ENCODE results near the gene TCERG1.
A peak's percentile ranks its signal among the peaks of the same experiment; 100 is the strongest.

TCERG1 gene

GRCh38 chr5:146451411-146451810 lies 4.3 kb downstream of the TCERG1 start:
- Histone ChIP-seq H4K20me1 (ENCODE audit: insufficient read depth, low read length) (peaks cover 77% of the 10 kb centered on the region), H3K4me1 (ENCODE audit: low read length) (peaks cover 26% of the 10 kb centered on the region), H3K9me3 (ENCODE audit: insufficient read depth, low read length) (no peaks in the 10 kb centered on the region), H2AFZ (ENCODE audit: low read depth, low read length) (no peak overlapping the region), H3K36me3 (replicated peaks; ENCODE audit: low read depth, low read length) (peaks cover 15% of the 10 kb centered on the region), H3K4me3 (ENCODE audit: low read length) (no peak overlapping the region), H3K79me2 (ENCODE audit: low read length) (peaks cover 94% of the 10 kb centered on the region), H3K9ac (ENCODE audit: low read length) (no peak overlapping the region), H3K4me2 (ENCODE audit: low read length) (peak overlapping the region; percentile 48), H3K27me3 (ENCODE audit: low read depth, low read length) (no peaks in the 10 kb centered on the region), H3K27ac (ENCODE audit: low read length) (no peak overlapping the region)
- no peak for TF ChIP-seq EZH2phosphoT487 (IDR thresholded peaks at IDR 0.05; ENCODE audit: low read depth)
- TF ChIP-seq, protein P1, sequence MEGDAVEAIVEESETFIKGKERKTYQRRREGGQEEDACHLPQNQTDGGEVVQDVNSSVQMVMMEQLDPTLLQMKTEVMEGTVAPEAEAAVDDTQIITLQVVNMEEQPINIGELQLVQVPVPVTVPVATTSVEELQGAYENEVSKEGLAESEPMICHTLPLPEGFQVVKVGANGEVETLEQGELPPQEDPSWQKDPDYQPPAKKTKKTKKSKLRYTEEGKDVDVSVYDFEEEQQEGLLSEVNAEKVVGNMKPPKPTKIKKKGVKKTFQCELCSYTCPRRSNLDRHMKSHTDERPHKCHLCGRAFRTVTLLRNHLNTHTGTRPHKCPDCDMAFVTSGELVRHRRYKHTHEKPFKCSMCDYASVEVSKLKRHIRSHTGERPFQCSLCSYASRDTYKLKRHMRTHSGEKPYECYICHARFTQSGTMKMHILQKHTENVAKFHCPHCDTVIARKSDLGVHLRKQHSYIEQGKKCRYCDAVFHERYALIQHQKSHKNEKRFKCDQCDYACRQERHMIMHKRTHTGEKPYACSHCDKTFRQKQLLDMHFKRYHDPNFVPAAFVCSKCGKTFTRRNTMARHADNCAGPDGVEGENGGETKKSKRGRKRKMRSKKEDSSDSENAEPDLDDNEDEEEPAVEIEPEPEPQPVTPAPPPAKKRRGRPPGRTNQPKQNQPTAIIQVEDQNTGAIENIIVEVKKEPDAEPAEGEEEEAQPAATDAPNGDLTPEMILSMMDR (IDR thresholded peaks at IDR 0.05; ENCODE audit: low read depth, low read length), result peak; percentile 16; the same call in 1 of the 2 replicates

- no peak overlapping the region for H3K4me2 ChIP-seq (ENCODE audit: low read length)
- H3K27ac ChIP-seq (ENCODE audit: low read length), result no peak overlapping the region
- H3K79me2 ChIP-seq (ENCODE audit: low read length), result peaks cover 96% of the 10 kb centered on the region
- no peak overlapping the region for H3K4me3 ChIP-seq (ENCODE audit: low read length)
- peaks cover 51% of the 10 kb centered on the region for H3K36me3 ChIP-seq (replicated peaks; ENCODE audit: low read depth, low read length)
- H4K20me1 ChIP-seq (ENCODE audit: insufficient read depth, low read length), result peaks cover 38% of the 10 kb centered on the region
- no peak overlapping the region for H3K9ac ChIP-seq (ENCODE audit: low read length)
- TF ChIP-seq, protein P1 (IDR thresholded peaks at IDR 0.05; ENCODE audit: low read depth, low read length), result no peak
- TF ChIP-seq EZH2phosphoT487 (IDR thresholded peaks at IDR 0.05; ENCODE audit: low read depth), result no peak
- no peak overlapping the region for H2AFZ ChIP-seq (ENCODE audit: low read depth, low read length)
- H3K4me1 ChIP-seq (ENCODE audit: low read length), result no peaks in the 10 kb centered on the region
- H3K9me3 ChIP-seq (ENCODE audit: insufficient read depth, low read length), result no peaks in the 10 kb centered on the region
- no peaks in the 10 kb centered on the region for H3K27me3 ChIP-seq (ENCODE audit: low read depth, low read length)
Measured at GRCh38 chr5:146457431-146457830, 10.3 kb downstream of the TCERG1 start.

- H3K4me2 ChIP-seq (ENCODE audit: low read length), result no peak overlapping the region
- no peak overlapping the region for H3K9ac ChIP-seq (ENCODE audit: low read length)
- H3K4me1 ChIP-seq (ENCODE audit: low read length), result no peaks in the 10 kb centered on the region
- no peaks in the 10 kb centered on the region for H3K9me3 ChIP-seq (ENCODE audit: insufficient read depth, low read length)
- peaks cover 61% of the 10 kb centered on the region for H3K36me3 ChIP-seq (replicated peaks; ENCODE audit: low read depth, low read length)
- H2AFZ ChIP-seq (ENCODE audit: low read depth, low read length), result no peak overlapping the region
- no peak for TF ChIP-seq EZH2phosphoT487 (IDR thresholded peaks at IDR 0.05; ENCODE audit: low read depth)
- TF ChIP-seq, protein P1 (IDR thresholded peaks at IDR 0.05; ENCODE audit: low read depth, low read length), result no peak
- H3K27ac ChIP-seq (ENCODE audit: low read length), result no peak overlapping the region
- H3K27me3 ChIP-seq (ENCODE audit: low read depth, low read length), result no peaks in the 10 kb centered on the region
- H3K4me3 ChIP-seq (ENCODE audit: low read length), result no peak overlapping the region
- peaks cover 24% of the 10 kb centered on the region for H4K20me1 ChIP-seq (ENCODE audit: insufficient read depth, low read length)
- H3K79me2 ChIP-seq (ENCODE audit: low read length), result peaks cover 95% of the 10 kb centered on the region
Measured at GRCh38 chr5:146458894-146459293, 11.8 kb downstream of the TCERG1 start.

- no peak overlapping the region for H3K27ac ChIP-seq (ENCODE audit: low read length)
- H3K36me3 ChIP-seq (replicated peaks; ENCODE audit: low read depth, low read length), result peaks cover 58% of the 10 kb centered on the region
- no peak for TF ChIP-seq EZH2phosphoT487 (IDR thresholded peaks at IDR 0.05; ENCODE audit: low read depth)
- TF ChIP-seq, protein P1 (IDR thresholded peaks at IDR 0.05; ENCODE audit: low read depth, low read length), result no peak
- no peak overlapping the region for H2AFZ ChIP-seq (ENCODE audit: low read depth, low read length)
- peaks cover 5% of the 10 kb centered on the region; the same call in 1 of the 2 replicates for H4K20me1 ChIP-seq (ENCODE audit: insufficient read depth, low read length)
- peaks cover 92% of the 10 kb centered on the region for H3K79me2 ChIP-seq (ENCODE audit: low read length)
- no peak overlapping the region for H3K4me2 ChIP-seq (ENCODE audit: low read length)
- H3K4me1 ChIP-seq (ENCODE audit: low read length), result no peaks in the 10 kb centered on the region
- no peak overlapping the region for H3K9ac ChIP-seq (ENCODE audit: low read length)
- no peaks in the 10 kb centered on the region for H3K9me3 ChIP-seq (ENCODE audit: insufficient read depth, low read length)
- H3K27me3 ChIP-seq (ENCODE audit: low read depth, low read length), result no peaks in the 10 kb centered on the region
- H3K4me3 ChIP-seq (ENCODE audit: low read length), result no peak overlapping the region
Measured at GRCh38 chr5:146461319-146461718, 14.2 kb downstream of the TCERG1 start.

Measured in OCI-LY3 (cell line).